ENCODE measurements around the gene CNTN5. TPM values are rescaled to one million over a fixed set of nuclear protein-coding genes. Genes with fewer than 3 reads are reported as not detected.

CNTN5 gene
- total RNA-seq, 4 donors from 2014 or later, result 0.51 to 2.3 (median 0.58) TPM; not detected in 1

GRCh38 chr11:99932684-99933083 lies 911.9 kb downstream of the CNTN5 start:
- Histone ChIP-seq H3K4me3 (no peak overlapping the region), H3K27ac (no peak overlapping the region), H3K27me3 (no peaks in the 10 kb centered on the region), H3K36me3 (no peaks in the 10 kb centered on the region), H3K9me3 (no peaks in the 10 kb centered on the region), H3K4me1 (no peaks in the 10 kb centered on the region)
- TF ChIP-seq POLR2A (IDR thresholded peaks at IDR 0.05), result no peak
- TF ChIP-seq CTCF (IDR thresholded peaks at IDR 0.05), result no peak
- DNase-seq, result no peak
- intact Hi-C loops (cut with DNase I; ENCODE audit: low total_unique reads), result no loop called here

GRCh38 chr11:99934008-99934407 lies 913.3 kb downstream of the CNTN5 start:
- TF ChIP-seq CTCF (IDR thresholded peaks at IDR 0.05), result no peak
- Histone ChIP-seq H3K4me3 (no peak overlapping the region), H3K27me3 (no peaks in the 10 kb centered on the region), H3K9me3 (no peaks in the 10 kb centered on the region), H3K36me3 (no peaks in the 10 kb centered on the region), H3K4me1 (no peaks in the 10 kb centered on the region), H3K27ac (no peak overlapping the region)
- DNase-seq, result no peak
- intact Hi-C loops (cut with DNase I; ENCODE audit: low total_unique reads), result no loop called here

GRCh38 chr11:99937330-99937729 lies 916.6 kb downstream of the CNTN5 start:
- intact Hi-C loops (cut with DNase I; ENCODE audit: low total_unique reads), result no loop called here
- H3K9me3 ChIP-seq, result no peaks in the 10 kb centered on the region
- no peaks in the 10 kb centered on the region for H3K36me3 ChIP-seq
- no peak overlapping the region for H3K4me3 ChIP-seq
- TF ChIP-seq CTCF (IDR thresholded peaks at IDR 0.05) (no peak), POLR2A (IDR thresholded peaks at IDR 0.05) (no peak)
- H3K27ac ChIP-seq, result no peak overlapping the region
- DNase-seq, result no peak
- H3K4me1 ChIP-seq, result no peaks in the 10 kb centered on the region
- H3K27me3 ChIP-seq, result no peaks in the 10 kb centered on the region

GRCh38 chr11:99952816-99953215 lies 932.1 kb downstream of the CNTN5 start:
- no peak for DNase-seq
- H3K4me3 ChIP-seq, result no peak overlapping the region
- TF ChIP-seq CTCF (IDR thresholded peaks at IDR 0.05) (no peak), POLR2A (IDR thresholded peaks at IDR 0.05) (no peak)
- no peaks in the 10 kb centered on the region for H3K9me3 ChIP-seq
- H3K27ac ChIP-seq, result no peak overlapping the region
- no peaks in the 10 kb centered on the region for H3K27me3 ChIP-seq
- intact Hi-C loops (cut with DNase I; ENCODE audit: low total_unique reads), result no loop called here
- H3K4me1 ChIP-seq, result no peaks in the 10 kb centered on the region
- H3K36me3 ChIP-seq, result no peaks in the 10 kb centered on the region

GRCh38 chr11:99960536-99960935 lies 939.8 kb downstream of the CNTN5 start:
- Histone ChIP-seq H3K27ac (no peak overlapping the region), H3K36me3 (no peaks in the 10 kb centered on the region), H3K27me3 (no peaks in the 10 kb centered on the region), H3K4me1 (no peaks in the 10 kb centered on the region), H3K4me3 (no peak overlapping the region), H3K9me3 (no peaks in the 10 kb centered on the region)
- intact Hi-C loops (cut with DNase I; ENCODE audit: low total_unique reads), result no loop called here
- no peak for TF ChIP-seq POLR2A (IDR thresholded peaks at IDR 0.05)
- TF ChIP-seq CTCF (IDR thresholded peaks at IDR 0.05), result no peak
- DNase-seq, result no peak

All from uterus (tissue), 4 donors.